Measurements from ENCODE around the gene GNG7.
"Not testable (repeated sequence)": the region's sequence is repeated elsewhere in the genome, so short reads cannot be mapped to it uniquely, and the experiment has no call there.

- not testable (repeated sequence) for TF ChIP-seq CTCF, POLR2A (IDR thresholded peaks at IDR 0.05)
These were observed 130.3 kb downstream of the GNG7 start for GRCh38 chr19:2572152-2572551.
